Measurements from ENCODE around the gene ABHD2.
"Not testable (repeated sequence)": the region's sequence is repeated elsewhere in the genome, so short reads cannot be mapped to it uniquely, and the experiment has no call there.

Gene ABHD2

GRCh38 chr15:89139613-89140499 is 51.6 kb downstream of the ABHD2 start:
- Histone ChIP-seq H3K4me3 (ENCODE audit: low read length) (no peak overlapping the region), H3K4me1 (ENCODE audit: control insufficient read depth, low read length) (peaks cover 7% of the 10 kb centered on the region), H3K27ac (ENCODE audit: low read depth, low read length) (no peak overlapping the region), H3K4me2 (ENCODE audit: low read length) (no peak overlapping the region), H3K27me3 (ENCODE audit: control insufficient read depth, low read length) (no peaks in the 10 kb centered on the region), H3K79me2 (ENCODE audit: control insufficient read depth, low read length) (no peaks in the 10 kb centered on the region), H3F3A (ENCODE audit: control insufficient read depth, insufficient read depth) (no peaks in the 10 kb centered on the region), H4K20me1 (ENCODE audit: control insufficient read depth, insufficient read depth, low read depth, low read length) (no peaks in the 10 kb centered on the region), H3K36me3 (ENCODE audit: control insufficient read depth, low read length) (no peaks in the 10 kb centered on the region), H3K9me2 (replicated peaks; ENCODE audit: control insufficient read depth, low read length) (no peaks in the 10 kb centered on the region), H3K9me3 (ENCODE audit: control insufficient read depth, insufficient read depth, low read length) (no peaks in the 10 kb centered on the region)
- no peak for TF ChIP-seq EZH2phosphoT487 (IDR thresholded peaks at IDR 0.05; ENCODE audit: borderline replicate concordance, low read length)
- no peak for TF ChIP-seq CTCF (IDR thresholded peaks at IDR 0.05; ENCODE audit: low read depth, low read length, poor library complexity, severe bottlenecking)

- Histone ChIP-seq H3K79me2 (ENCODE audit: control insufficient read depth, low read length) (no peaks in the 10 kb centered on the region), H3K4me1 (ENCODE audit: control insufficient read depth, low read length) (peaks cover 7% of the 10 kb centered on the region), H3K27ac (ENCODE audit: low read depth, low read length) (no peak overlapping the region), H3F3A (ENCODE audit: control insufficient read depth, insufficient read depth) (no peaks in the 10 kb centered on the region), H3K4me2 (ENCODE audit: low read length) (no peak overlapping the region), H3K4me3 (ENCODE audit: low read length) (no peak overlapping the region), H4K20me1 (ENCODE audit: control insufficient read depth, insufficient read depth, low read depth, low read length) (no peaks in the 10 kb centered on the region), H3K27me3 (ENCODE audit: control insufficient read depth, low read length) (no peaks in the 10 kb centered on the region), H3K36me3 (ENCODE audit: control insufficient read depth, low read length) (no peaks in the 10 kb centered on the region), H3K9me3 (ENCODE audit: control insufficient read depth, insufficient read depth, low read length) (no peaks in the 10 kb centered on the region), H3K9me2 (replicated peaks; ENCODE audit: control insufficient read depth, low read length) (no peaks in the 10 kb centered on the region)
- TF ChIP-seq EZH2phosphoT487 (IDR thresholded peaks at IDR 0.05; ENCODE audit: borderline replicate concordance, low read length) (no peak), CTCF (IDR thresholded peaks at IDR 0.05; ENCODE audit: low read depth, low read length, poor library complexity, severe bottlenecking) (no peak)
Measured at GRCh38 chr15:89140595-89140994, 52.3 kb downstream of the ABHD2 start.

- H3K9me3 ChIP-seq (ENCODE audit: control insufficient read depth, insufficient read depth, low read length); H3K27me3 ChIP-seq (ENCODE audit: control insufficient read depth, low read length); H3K27ac ChIP-seq (ENCODE audit: low read depth, low read length); H3K79me2 ChIP-seq (ENCODE audit: control insufficient read depth, low read length); H3K4me2 ChIP-seq (ENCODE audit: low read length); H3K4me3 ChIP-seq (ENCODE audit: low read length); H3K9me2 ChIP-seq (replicated peaks; ENCODE audit: control insufficient read depth, low read length); H3K4me1 ChIP-seq (ENCODE audit: control insufficient read depth, low read length); H3F3A ChIP-seq (ENCODE audit: control insufficient read depth, insufficient read depth); H3K36me3 ChIP-seq (ENCODE audit: control insufficient read depth, low read length); H4K20me1 ChIP-seq (ENCODE audit: control insufficient read depth, insufficient read depth, low read depth, low read length): not testable (repeated sequence)
Measured at GRCh38 chr15:89141159-89141558, 52.9 kb downstream of the ABHD2 start.

- H3K9me2 ChIP-seq (replicated peaks; ENCODE audit: control insufficient read depth, low read length) = no peaks in the 10 kb centered on the region
- H4K20me1 ChIP-seq (ENCODE audit: control insufficient read depth, insufficient read depth, low read depth, low read length) = no peaks in the 10 kb centered on the region
- no peak for TF ChIP-seq CTCF (IDR thresholded peaks at IDR 0.05; ENCODE audit: low read depth, low read length, poor library complexity, severe bottlenecking)
- no peak for TF ChIP-seq EZH2phosphoT487 (IDR thresholded peaks at IDR 0.05; ENCODE audit: borderline replicate concordance, low read length)
- H3K9me3 ChIP-seq (ENCODE audit: control insufficient read depth, insufficient read depth, low read length) = no peaks in the 10 kb centered on the region
- H3K79me2 ChIP-seq (ENCODE audit: control insufficient read depth, low read length) = no peaks in the 10 kb centered on the region
- peaks cover 9% of the 10 kb centered on the region for H3K4me1 ChIP-seq (ENCODE audit: control insufficient read depth, low read length)
- H3K4me2 ChIP-seq (ENCODE audit: low read length) = no peak overlapping the region
- no peaks in the 10 kb centered on the region for H3K36me3 ChIP-seq (ENCODE audit: control insufficient read depth, low read length)
- no peaks in the 10 kb centered on the region for H3K27me3 ChIP-seq (ENCODE audit: control insufficient read depth, low read length)
- H3K4me3 ChIP-seq (ENCODE audit: low read length) = no peak overlapping the region
- no peaks in the 10 kb centered on the region for H3F3A ChIP-seq (ENCODE audit: control insufficient read depth, insufficient read depth)
- H3K27ac ChIP-seq (ENCODE audit: low read depth, low read length) = no peak overlapping the region
Measured at GRCh38 chr15:89141885-89142284, 53.6 kb downstream of the ABHD2 start.

Data from DOHH2 (cell line).